Neuronal stem cell (in vitro differentiated cells): ENCODE measurements around the gene B3GALNT2.
"Not testable (repeated sequence)": the region's sequence is repeated elsewhere in the genome, so short reads cannot be mapped to it uniquely, and the experiment has no call there.

Source experiments
- DNase-seq: peaks from one replicate; pipeline ENCODE4 v3.0.0-alpha.2; 2013; ENCODE audit warnings: low spot score
- H2AFZ ChIP-seq: one replicate; pipeline ENCODE4 v1.6.1; 2013; ENCODE audit warnings: mild to moderate bottlenecking, low read length, inconsistent platforms
- H2AK5ac ChIP-seq: 2 replicates; pipeline ENCODE4 v1.6.1; 2013; ENCODE audit warnings: low read depth, mild to moderate bottlenecking, inconsistent platforms, low read length, moderate library complexity, mixed read lengths
- H2BK120ac ChIP-seq: 2 replicates; pipeline ENCODE4 v1.6.1; 2013; ENCODE audit warnings: low read depth, mild to moderate bottlenecking, inconsistent platforms, low read length, moderate library complexity, mixed read lengths
- H2BK12ac ChIP-seq: one replicate; pipeline ENCODE4 v1.6.1; 2013; ENCODE audit warnings: low read length, inconsistent platforms
- H2BK15ac ChIP-seq: 2 replicates; pipeline ENCODE4 v1.6.1; 2013; ENCODE audit warnings: mild to moderate bottlenecking, low read length, inconsistent platforms, mixed read lengths
- H2BK5ac ChIP-seq: one replicate; pipeline ENCODE4 v1.6.1; 2013; ENCODE audit warnings: inconsistent platforms, mild to moderate bottlenecking, low read length, moderate library complexity
- H3K14ac ChIP-seq: one replicate; pipeline ENCODE4 v1.6.1; 2013; ENCODE audit warnings: low read length, inconsistent platforms
- H3K18ac ChIP-seq: 2 replicates; pipeline ENCODE4 v1.6.1; 2013; ENCODE audit warnings: low read length, inconsistent platforms
- H3K23ac ChIP-seq: 2 replicates; pipeline ENCODE4 v1.6.1; 2013; ENCODE audit warnings: low read depth, mild to moderate bottlenecking, mixed read lengths, low read length, inconsistent platforms; ENCODE audit not compliant: poor library complexity
- H3K27ac ChIP-seq: replicated peaks from 3 replicates; pipeline ENCODE4 v1.5.1; 2013; ENCODE audit warnings: low read length, inconsistent platforms
- H3K27me3 ChIP-seq, 3 experiments: 2 replicates each; pipeline ENCODE4 v1.6.1; 2013; ENCODE audit warnings: low read length in 3 of 3, mild to moderate bottlenecking in 2 of 3, inconsistent platforms in 1 of 3, low read depth in 1 of 3, mixed read lengths in 1 of 3, moderate library complexity in 1 of 3; ENCODE audit not compliant: control insufficient read depth in 3 of 3, insufficient read depth in 3 of 3
- H3K36me3 ChIP-seq, 2 donors: replicated peaks in 1 of 2; 2 replicates each; pipeline ENCODE4 v1.6.1; 2013; ENCODE audit warnings: low read length in 2 of 2; ENCODE audit not compliant: control insufficient read depth in 2 of 2, insufficient read depth in 2 of 2
- H3K4ac ChIP-seq: 2 replicates; pipeline ENCODE4 v1.6.1; 2013; ENCODE audit warnings: inconsistent platforms, mild to moderate bottlenecking, low read length, moderate library complexity
- H3K4me1 ChIP-seq, 2 donors: 1 replicate in 1 of 2; 2 replicates in 1 of 2; pipeline ENCODE4 v1.6.1; 2013; ENCODE audit warnings: low read length in 2 of 2, low read depth in 1 of 2; ENCODE audit not compliant: control insufficient read depth in 2 of 2, insufficient read depth in 1 of 2
- H3K4me2 ChIP-seq: one replicate; pipeline ENCODE4 v1.6.1; 2013; ENCODE audit warnings: mild to moderate bottlenecking, low read length, inconsistent platforms; ENCODE audit not compliant: insufficient read depth, poor library complexity, severe bottlenecking
- H3K4me3 ChIP-seq, 2 donors: 2 replicates each; pipeline ENCODE4 v1.5.1; 2013; ENCODE audit warnings: low read length in 2 of 2, mild to moderate bottlenecking in 2 of 2, inconsistent platforms in 1 of 2, moderate library complexity in 1 of 2
- H3K79me1 ChIP-seq: one replicate; pipeline ENCODE4 v1.6.1; 2013; ENCODE audit warnings: low read depth, mild to moderate bottlenecking, inconsistent platforms, low read length, moderate library complexity
- H3K9ac ChIP-seq: one replicate; pipeline ENCODE4 v1.6.1; 2013; ENCODE audit warnings: mild to moderate bottlenecking, low read depth, low read length, inconsistent platforms; ENCODE audit not compliant: poor library complexity
- H3K9me3 ChIP-seq, 2 donors: replicated peaks in 1 of 2; 2 replicates each; pipeline versions ENCODE3 to v1.6.1; 2013; ENCODE audit warnings: low read length in 2 of 2, mild to moderate bottlenecking in 2 of 2, inconsistent platforms in 1 of 2, low read depth in 1 of 2, mixed read lengths in 1 of 2, moderate library complexity in 1 of 2; ENCODE audit not compliant: control insufficient read depth in 2 of 2, insufficient read depth in 1 of 2
- H4K8ac ChIP-seq: one replicate; pipeline ENCODE4 v1.6.1; 2013; ENCODE audit warnings: low read depth, mild to moderate bottlenecking, inconsistent platforms, low read length, moderate library complexity
- H4K91ac ChIP-seq: one replicate; pipeline ENCODE4 v1.6.1; 2013; ENCODE audit warnings: low read length, low read depth, mild to moderate bottlenecking, inconsistent platforms; ENCODE audit not compliant: poor library complexity
- WGBS, 2 donors: extraction: QIAGEN DNeasy Blood & Tissue Kit; methylation state at CpG; one replicate each; pipeline ENCODE4 v1.1.7; 2013; ENCODE audit warnings: missing lambda C conversion rate in 2 of 2, mixed read lengths in 1 of 2; ENCODE audit not compliant: insufficient read length in 2 of 2, insufficient replicate concordance in 1 of 2; ENCODE audit errors: extremely low coverage in 2 of 2; 5-methylcytosine and 5-hydroxymethylcytosine counted together

B3GALNT2 gene

GRCh38 chr1:235468970-235469369 is 35.3 kb downstream of the B3GALNT2 start:
- Histone ChIP-seq H2AFZ (no peak overlapping the region), H3K4ac (no peak overlapping the region), H3K36me3 (peaks cover 0 to 79% of the 10 kb centered on the region in 2 donors), H4K8ac (no peak overlapping the region), H3K18ac (no peak overlapping the region), H4K91ac (no peak overlapping the region), H2BK12ac (no peak overlapping the region), H3K27me3 (peaks cover 0 to 2% (median 0%) of the 10 kb centered on the region in 3 experiments), H3K4me3 (no peak overlapping the region), H3K9me3 (peaks cover 0 to 6% of the 10 kb centered on the region in 2 donors), H3K9ac (no peak overlapping the region), H3K23ac (no peak overlapping the region), H3K79me1 (peaks cover 2% of the 10 kb centered on the region), H2BK15ac (no peak overlapping the region), H3K4me1 (no peaks in the 10 kb centered on the region), H3K14ac (no peak overlapping the region), H3K4me2 (no peak overlapping the region), H2AK5ac (no peak overlapping the region), H3K27ac (no peak overlapping the region), H2BK5ac (no peak overlapping the region), H2BK120ac (no peak overlapping the region)
- no CpG with 5 or more reads among the region's 4 CpGs for WGBS, 2 donors
- DNase-seq = no peak

- H3K4ac ChIP-seq = no peak overlapping the region
- no peak overlapping the region for H3K23ac ChIP-seq
- no peak overlapping the region for H2BK120ac ChIP-seq
- no peak overlapping the region for H3K14ac ChIP-seq
- H4K91ac ChIP-seq = no peak overlapping the region
- H2AFZ ChIP-seq = no peak overlapping the region
- H3K36me3 ChIP-seq = peaks cover 0 to 72% of the 10 kb centered on the region in 2 donors
- no peaks in the 10 kb centered on the region for H3K4me1 ChIP-seq
- no peak overlapping the region for H3K9ac ChIP-seq
- no peak for DNase-seq
- H3K4me3 ChIP-seq = no peak overlapping the region
- no peak overlapping the region for H3K4me2 ChIP-seq
- no peak overlapping the region for H2AK5ac ChIP-seq
- H3K27me3 ChIP-seq = no peaks in the 10 kb centered on the region
- no peak overlapping the region for H2BK12ac ChIP-seq
- no peak overlapping the region for H3K18ac ChIP-seq
- no peak overlapping the region for H2BK15ac ChIP-seq
- WGBS, 2 donors = no CpG with 5 or more reads among the region's 3 CpGs
- H4K8ac ChIP-seq = no peak overlapping the region
- no peak overlapping the region for H2BK5ac ChIP-seq
- H3K9me3 ChIP-seq = peaks cover 0 to 6% of the 10 kb centered on the region in 2 donors
- no peak overlapping the region for H3K27ac ChIP-seq
- H3K79me1 ChIP-seq = peaks cover 2% of the 10 kb centered on the region
These were observed 36.2 kb downstream of the B3GALNT2 start for GRCh38 chr1:235468004-235468403.

- no peak overlapping the region for H2BK15ac ChIP-seq
- H2BK5ac ChIP-seq = no peak overlapping the region
- no peak overlapping the region for H4K8ac ChIP-seq
- no peak overlapping the region for H3K4me2 ChIP-seq
- no peak overlapping the region for H3K4ac ChIP-seq
- H3K4me1 ChIP-seq = no peaks in the 10 kb centered on the region
- no peak overlapping the region for H2BK12ac ChIP-seq
- no peak overlapping the region for H3K14ac ChIP-seq
- H3K9me3 ChIP-seq = peaks cover 0 to 6% of the 10 kb centered on the region in 2 donors
- H2AFZ ChIP-seq = no peak overlapping the region
- H2BK120ac ChIP-seq = no peak overlapping the region
- H3K27ac ChIP-seq = no peak overlapping the region
- no peak overlapping the region for H4K91ac ChIP-seq
- no peak overlapping the region for H3K9ac ChIP-seq
- no peak overlapping the region for H3K4me3 ChIP-seq
- no peak for DNase-seq
- no peaks in the 10 kb centered on the region for H3K27me3 ChIP-seq
- no peak overlapping the region for H3K23ac ChIP-seq
- H3K36me3 ChIP-seq = peaks cover 0 to 62% of the 10 kb centered on the region in 2 donors
- WGBS, 2 donors = no CpG with 5 or more reads among the region's 3 CpGs
- peaks cover 2% of the 10 kb centered on the region for H3K79me1 ChIP-seq
- no peak overlapping the region for H2AK5ac ChIP-seq
- H3K18ac ChIP-seq = no peak overlapping the region
These were observed 39.2 kb downstream of the B3GALNT2 start for GRCh38 chr1:235465066-235465465.

GRCh38 chr1:235462832-235463231 is 41.4 kb downstream of the B3GALNT2 start:
- H2AK5ac ChIP-seq, H3K27me3 ChIP-seq, H2BK15ac ChIP-seq, H3K23ac ChIP-seq, H2BK12ac ChIP-seq, H3K4ac ChIP-seq, H3K9ac ChIP-seq, DNase-seq, H3K27ac ChIP-seq, H2AFZ ChIP-seq, H3K4me3 ChIP-seq, H3K14ac ChIP-seq, H3K4me2 ChIP-seq, H4K8ac ChIP-seq, H4K91ac ChIP-seq, H2BK120ac ChIP-seq, H2BK5ac ChIP-seq, H3K9me3 ChIP-seq, H3K18ac ChIP-seq, H3K4me1 ChIP-seq, H3K79me1 ChIP-seq: not testable (repeated sequence)
- WGBS, 2 donors = no CpG with 5 or more reads among the region's 3 CpGs
- H3K36me3 ChIP-seq = peaks cover 0 to 59% of the 10 kb centered on the region in 2 donors
